K562 (cell line): ENCODE data around the gene CADM2. TPM values are rescaled to one million over a fixed set of nuclear protein-coding genes. Genes with fewer than 3 reads are reported as not detected.

Experiments used
- ATAC-seq: fragments of 200-7000 bp; cut with Tn5 transposase; 3 replicates; pipeline ENCODE4 v1.9.1; 2020; ENCODE audit warnings: moderate library complexity
- BruUV-seq: library from RNA; stranded (reverse); fragments of 400-500 nt; replicated peaks from 2 replicates; lab custom pipeline; 2021; lab: Mats Ljungman, UMichigan
- CTCF ChIA-PET: fragments of 300-600 bp; formaldehyde crosslinking; extraction: SDS; loops from one replicate; lab custom pipeline; 2021; ENCODE audit warnings: low intra/inter-chr PET ratio; lab: Yijun Ruan, JAX
- POLR2A ChIA-PET: fragments of 300-600, 350-650 bp; sonication (Branson Sonifier 250); formaldehyde crosslinking; extraction: SDS; loops from one replicate; lab custom pipeline; 2021; ENCODE audit warnings: antibody characterized with exemption, inconsistent platforms; lab: Yijun Ruan, JAX
- DNase-seq, 4 experiments: peaks; one replicate each; pipeline versions ENCODE4 v3.0.0 to v3.0.0-alpha.2; 2011 to 2018; ENCODE audit warnings: low spot score in 3 of 4, mixed read lengths in 3 of 4; ENCODE audit errors: extremely low read depth in 1 of 4
- FAIRE-seq: peaks from 2 replicates; lab custom pipeline; 2011; peaks lifted over from hg19 to GRCh38; lab: Jason Lieb, UNC
- H2AFZ ChIP-seq: 2 replicates; pipeline ENCODE4 v1.6.0; 2011; ENCODE audit warnings: low read depth, low read length, control low read depth, inconsistent platforms
- H3K27ac ChIP-seq: fragments of 200-600 bp; 3 replicates; pipeline ENCODE4 v1.8.0; 2011; ENCODE audit warnings: low read depth, mild to moderate bottlenecking, control low read depth, inconsistent platforms, low read length, moderate library complexity, mixed read lengths; ENCODE audit errors: extremely low read depth
- H3K27me3 ChIP-seq, 2 experiments: fragments of 300-600 bp in 1 of 2; 2 replicates in 1 of 2; 3 replicates in 1 of 2; pipeline versions ENCODE4 v1.6.0 to v1.8.0; 2011; ENCODE audit warnings: inconsistent platforms in 2 of 2, low read length in 2 of 2, mild to moderate bottlenecking in 1 of 2, mixed read lengths in 1 of 2, moderate library complexity in 1 of 2; ENCODE audit not compliant: control insufficient read depth in 2 of 2, insufficient read depth in 2 of 2
- H3K36me3 ChIP-seq: fragments of 300-600 bp; 3 replicates; pipeline ENCODE4 v1.8.0; 2011; ENCODE audit warnings: mild to moderate bottlenecking, low read length, inconsistent platforms; ENCODE audit not compliant: control insufficient read depth, insufficient read depth
- H3K4me1 ChIP-seq, 2 experiments: fragments of 200-600 bp in 1 of 2; replicated peaks in 1 of 2; 2 replicates in 1 of 2; 3 replicates in 1 of 2; pipeline versions ENCODE4 v1.5.1 to v1.8.0; 2011; ENCODE audit warnings: inconsistent platforms in 2 of 2, low read length in 2 of 2, mild to moderate bottlenecking in 1 of 2, mixed read lengths in 1 of 2, moderate library complexity in 1 of 2; ENCODE audit not compliant: control insufficient read depth in 2 of 2, insufficient read depth in 2 of 2
- H3K4me2 ChIP-seq: 2 replicates; pipeline ENCODE4 v1.6.1; 2011; ENCODE audit warnings: low read length, control low read depth, inconsistent platforms, mixed read lengths; ENCODE audit not compliant: insufficient read depth
- H3K4me3 ChIP-seq: fragments of 200-600 bp; sonication (generic), shearing (Covaris generic); 2 replicates; pipeline ENCODE4 v1.5.1; 2016; ENCODE audit warnings: control low read depth, inconsistent platforms
- H3K79me2 ChIP-seq: fragments of 200-600 bp; 3 replicates; pipeline ENCODE4 v1.8.0; 2011; ENCODE audit warnings: low read length, inconsistent platforms; ENCODE audit not compliant: control insufficient read depth, insufficient read depth
- H3K9ac ChIP-seq, 2 experiments: 2 replicates each; pipeline versions ENCODE4 v1.6.0 to v1.6.1; 2011; ENCODE audit warnings: low read depth in 2 of 2, low read length in 2 of 2, control low read depth in 1 of 2, inconsistent platforms in 1 of 2, mild to moderate bottlenecking in 1 of 2, mixed read lengths in 1 of 2; ENCODE audit not compliant: insufficient read depth in 1 of 2
- H3K9me1 ChIP-seq: one replicate; pipeline ENCODE4 v1.6.0; 2011; ENCODE audit warnings: inconsistent platforms, mild to moderate bottlenecking, low read length, moderate library complexity; ENCODE audit not compliant: control insufficient read depth, insufficient read depth
- H3K9me3 ChIP-seq: replicated peaks from 2 replicates; pipeline ENCODE4 v1.5.1; 2011; ENCODE audit warnings: low read depth, low read length, inconsistent platforms; ENCODE audit not compliant: control insufficient read depth, insufficient read depth
- H4K20me1 ChIP-seq: replicated peaks from 2 replicates; pipeline ENCODE4 v1.6.1; 2011; ENCODE audit warnings: low read length, inconsistent platforms, mixed read lengths; ENCODE audit not compliant: control insufficient read depth, insufficient read depth
- CBX5 ChIP-seq: IDR thresholded peaks from 2 replicates; pipeline ENCODE4 v1.6.1; 2014; ENCODE audit warnings: low read depth, borderline replicate concordance
- CC2D1A ChIP-seq: fragments of 450-650 bp; IDR thresholded peaks from 2 replicates; pipeline ENCODE4 v1.6.1; 2017; ENCODE audit warnings: mild to moderate bottlenecking
- MAFG ChIP-seq: fragments of 450-650 bp; conservative IDR thresholded peaks from 2 replicates; pipeline ENCODE4 v1.6.1; 2016; ENCODE audit warnings: missing genetic modification characterization, missing compliant biosample characterization
- MITF ChIP-seq: IDR thresholded peaks from 2 replicates; pipeline ENCODE4 v1.6.1; 2014; ENCODE audit warnings: antibody characterized with exemption
- TAL1 ChIP-seq: fragments of 450-650 bp; IDR thresholded peaks from 2 replicates; pipeline ENCODE4 v1.6.1; 2016; ENCODE audit warnings: mild to moderate bottlenecking
- WGBS: fragments of 100-300 bp; shearing (Covaris generic); methylation state at CpG from one replicate; pipeline ENCODE4 v1.1.6; 2016; ENCODE audit warnings: low coverage, mixed read lengths; ENCODE audit not compliant: insufficient coverage; ENCODE audit errors: missing lambda C conversion rate; 5-methylcytosine and 5-hydroxymethylcytosine counted together
- in situ Hi-C: fragments of 300-500 bp; cut with MboI; formaldehyde crosslinking; loops from 4 replicates; pipeline ENCODE4 v1.15.0; 2018; ENCODE audit warnings: inconsistent platforms, mixed read lengths
- intact Hi-C: fragments of 100-400 bp; cut with micrococcal nuclease; formaldehyde crosslinking; loops from 2 replicates; pipeline ENCODE4 v1.14.2; 2022
- polyA plus RNA-seq, 8 experiments: library from polyadenylated mRNA; depleted of rRNA in 4 of 8; stranded (reverse) in 5 of 8; unstranded in 3 of 8; fragments of >200 nt; fragmentation: Nextera tagmentation in 2 of 8; fragmentation: Illumina TruSeq in 1 of 8; extraction: Ambion mirVana in 2 of 8; extraction: Trizol in 1 of 8; gene quantifications; 2 replicates each; pipeline versions ENCODE4 v1.2.1 to v1.2.3, GENCODE V29; 2011 to 2014; ENCODE audit warnings: inconsistent platforms in 1 of 8, missing spikeins in 1 of 8
- total RNA-seq, 7 experiments: library from RNA; depleted of rRNA in 6 of 7; stranded (reverse); fragments of >200 nt in 6 of 7; fragmentation: Illumina TruSeq in 2 of 7; extraction: Trizol in 2 of 7; gene quantifications; 2 replicates each; pipeline versions ENCODE4 v1.2.1 to v1.2.3, GENCODE V29; 2011 to 2021; ENCODE audit warnings: low replicate concordance in 1 of 7
- TF ChIP-seq, protein P1 (sequence below): fragments of 450-650 bp; IDR thresholded peaks from 2 replicates; pipeline ENCODE4 v1.6.1; 2016

Gene CADM2
- total and polyA plus RNA-seq, 9 of the 15 experiments (the other 6 are each of a cell fraction or from before 2014, with no cell fraction given) = 0.11 to 3.2 (median 0.95) TPM

- Histone ChIP-seq H3K4me1 (no peaks in the 10 kb centered on the region), H4K20me1 (no peaks in the 10 kb centered on the region), H3K27me3 (no peaks in the 10 kb centered on the region), H3K4me2 (no peak overlapping the region), H3K4me3 (no peak overlapping the region), H3K27ac (no peak overlapping the region), H3K9me1 (no peaks in the 10 kb centered on the region), H3K36me3 (no peaks in the 10 kb centered on the region), H3K9me3 (no peaks in the 10 kb centered on the region), H2AFZ (no peak overlapping the region), H3K9ac (no peak overlapping the region), H3K79me2 (no peaks in the 10 kb centered on the region)
- no TSS peak for BruUV-seq
- ATAC-seq = no peak
- 0% methylated on average over 1 of the region's 1 CpG for WGBS
- ChIA-PET POLR2A (no interaction called here), CTCF (no interaction called here)
- no peak for TF ChIP-seq CC2D1A
- TF ChIP-seq TAL1 = no peak
- no peak for TF ChIP-seq CBX5
- TF ChIP-seq MITF = no peak
- TF ChIP-seq MAFG (tag) = no peak
- TF ChIP-seq, protein P1, sequence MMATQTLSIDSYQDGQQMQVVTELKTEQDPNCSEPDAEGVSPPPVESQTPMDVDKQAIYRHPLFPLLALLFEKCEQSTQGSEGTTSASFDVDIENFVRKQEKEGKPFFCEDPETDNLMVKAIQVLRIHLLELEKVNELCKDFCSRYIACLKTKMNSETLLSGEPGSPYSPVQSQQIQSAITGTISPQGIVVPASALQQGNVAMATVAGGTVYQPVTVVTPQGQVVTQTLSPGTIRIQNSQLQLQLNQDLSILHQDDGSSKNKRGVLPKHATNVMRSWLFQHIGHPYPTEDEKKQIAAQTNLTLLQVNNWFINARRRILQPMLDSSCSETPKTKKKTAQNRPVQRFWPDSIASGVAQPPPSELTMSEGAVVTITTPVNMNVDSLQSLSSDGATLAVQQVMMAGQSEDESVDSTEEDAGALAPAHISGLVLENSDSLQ = no peak
- in situ Hi-C loops (no loop called here), intact Hi-C loops (no loop called here)
- FAIRE-seq = no peak
- DNase-seq = no peak
These were observed 633.5 kb downstream of the CADM2 start for GRCh38 chr3:85592256-85592655.
